Hematopoietic multipotent progenitor cell treated with erythropoietin and hydrocortisone succinate and interleukin-3 and kit ligand, for 4 days (in vitro differentiated cells): ENCODE data around the gene PTH2.
"Not testable (repeated sequence)": the region's sequence is repeated elsewhere in the genome, so short reads cannot be mapped to it uniquely, and the experiment has no call there.

Experiments used
- DNase-seq: peaks from one replicate; pipeline ENCODE4 v3.0.0-alpha.2; 2015

PTH2 gene, protein sequence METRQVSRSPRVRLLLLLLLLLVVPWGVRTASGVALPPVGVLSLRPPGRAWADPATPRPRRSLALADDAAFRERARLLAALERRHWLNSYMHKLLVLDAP

DNA sequence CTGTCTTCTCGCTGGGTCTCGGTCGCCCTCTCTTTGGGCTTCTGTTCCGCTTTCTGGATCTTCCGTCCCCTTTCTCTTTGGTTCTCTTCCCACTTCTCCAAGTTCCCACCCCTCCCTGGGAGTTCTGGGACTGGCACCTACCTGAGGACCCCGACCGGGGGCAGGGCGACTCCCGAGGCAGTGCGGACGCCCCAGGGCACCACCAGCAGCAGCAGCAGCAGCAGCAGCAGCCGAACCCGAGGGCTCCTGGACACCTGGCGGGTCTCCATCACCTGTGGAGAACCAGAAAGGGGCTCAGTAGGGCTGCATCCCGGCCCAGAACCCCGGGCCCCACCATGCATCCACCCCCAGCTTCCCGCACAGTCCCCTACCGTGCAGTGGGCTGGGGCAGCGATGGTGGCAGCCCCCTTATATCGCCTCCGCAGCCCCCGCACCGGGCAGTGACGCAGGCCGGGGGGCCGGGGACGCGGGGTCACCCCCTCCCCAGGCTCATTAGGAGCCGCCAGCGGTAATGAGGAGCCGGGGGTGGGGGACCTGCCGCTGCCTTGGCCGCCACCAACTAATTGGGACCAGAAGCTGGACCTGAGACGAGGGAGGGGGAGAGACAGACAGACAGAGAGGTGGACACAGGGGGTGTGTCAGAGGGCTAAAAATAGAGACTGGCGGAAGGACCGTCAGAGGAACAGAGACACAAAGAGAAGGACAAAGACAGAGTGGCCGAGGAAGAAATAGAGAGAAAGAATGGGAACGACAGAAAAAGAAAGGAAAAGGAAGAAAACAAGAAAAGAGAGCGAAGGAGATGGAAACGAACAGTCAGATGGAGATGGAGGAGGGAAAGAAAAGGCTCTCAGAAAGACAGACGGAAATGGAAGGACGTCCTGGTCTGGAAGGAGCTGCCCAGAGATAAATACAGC is at the start of gene PTH2:
Gene PTH2, minus strand, starts transcription at position 371 of the 914 bp plus-strand sequence. Its CDS starts 102 bp downstream, at position 269.
- no peak for DNase-seq

- DNase-seq = peak; percentile 46
These were observed 49.7 kb upstream of the PTH2 start for GRCh38 chr19:49472936-49473335.

GRCh38 chr19:49470615-49470978 is 47.4 kb upstream of the PTH2 start:
- DNase-seq = no peak

GRCh38 chr19:49469828-49470614 is 46.8 kb upstream of the PTH2 start:
- peak; percentile 90 for DNase-seq

GRCh38 chr19:49468746-49469447 is 45.7 kb upstream of the PTH2 start:
- peak; percentile 97 for DNase-seq

DNA sequence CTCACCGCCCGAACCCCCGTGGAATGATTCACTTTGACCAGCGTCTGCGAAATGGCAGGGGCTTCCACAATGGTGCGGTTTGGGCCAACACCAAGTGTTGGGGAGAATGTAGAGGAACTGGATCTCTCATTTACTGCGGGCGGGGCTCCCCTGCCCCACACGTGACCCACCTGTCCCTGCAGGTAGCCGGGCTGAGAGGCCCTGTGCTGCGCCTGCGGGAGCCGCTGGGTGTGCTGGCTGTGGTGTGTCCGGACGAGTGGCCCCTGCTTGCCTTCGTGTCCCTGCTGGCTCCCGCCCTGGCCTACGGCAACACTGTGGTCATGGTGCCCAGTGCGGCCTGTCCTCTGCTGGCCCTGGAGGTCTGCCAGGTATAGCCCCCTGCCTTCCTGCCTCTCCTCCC is 45.0 kb upstream of the PTH2 start:
- no peak for DNase-seq

DNA sequence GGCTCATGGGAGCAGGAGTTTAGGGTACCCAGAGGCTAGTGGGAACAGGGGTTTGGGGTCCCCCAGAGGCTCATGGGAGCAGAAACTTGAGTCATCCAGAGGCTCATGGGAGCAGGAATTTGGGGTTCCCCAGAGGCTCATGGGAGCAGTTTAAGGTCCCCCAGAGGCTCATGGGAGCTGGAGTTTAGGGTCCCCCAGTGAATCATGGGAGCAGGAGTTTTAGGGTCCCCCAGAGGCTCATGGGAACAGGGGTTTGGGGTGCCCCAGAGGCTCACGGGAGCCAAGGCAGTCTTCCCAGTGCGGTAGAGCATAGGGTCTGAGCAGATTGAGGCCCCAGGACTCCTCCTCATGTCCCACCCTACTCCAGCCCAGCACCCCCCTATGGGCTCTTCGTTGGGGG is 42.1 kb upstream of the PTH2 start:
- no peak for DNase-seq

DNA sequence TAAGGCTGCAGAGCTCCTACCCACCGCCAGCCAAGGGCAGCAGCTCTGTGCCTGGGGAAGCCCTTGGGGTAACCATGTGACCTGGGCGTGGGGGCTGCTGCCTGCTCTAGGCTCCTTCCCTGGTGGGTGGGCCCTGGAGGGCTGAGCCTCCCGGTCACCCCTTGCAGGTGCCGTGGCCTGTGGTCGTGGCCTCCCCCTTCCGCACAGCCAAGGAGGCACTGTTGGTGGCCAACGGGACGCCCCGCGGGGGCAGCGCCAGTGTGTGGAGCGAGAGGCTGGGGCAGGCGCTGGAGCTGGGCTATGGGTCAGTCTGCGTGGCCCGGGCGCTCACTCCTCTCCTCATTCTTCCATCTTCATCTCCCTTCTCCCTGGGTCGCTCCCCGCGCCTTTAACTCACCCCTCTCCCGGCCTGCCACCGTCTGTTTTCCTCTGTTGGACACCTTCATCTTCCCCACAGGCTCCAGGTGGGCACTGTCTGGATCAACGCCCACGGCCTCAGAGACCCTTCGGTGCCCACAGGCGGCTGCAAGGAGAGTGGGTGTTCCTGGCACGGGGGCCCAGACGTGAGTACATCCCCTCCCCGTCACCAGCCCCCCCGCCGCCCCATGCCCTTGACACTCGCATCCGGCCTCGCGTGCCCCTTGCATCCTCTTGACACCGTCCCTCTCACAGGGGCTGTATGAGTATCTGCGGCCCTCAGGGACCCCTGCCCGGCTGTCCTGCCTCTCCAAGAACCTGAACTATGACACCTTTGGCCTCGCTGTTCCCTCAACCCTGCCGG is 40.9 kb upstream of the PTH2 start:
- no peak for DNase-seq

- no peak for DNase-seq
These were observed 39.3 kb upstream of the PTH2 start for GRCh38 chr19:49462492-49462891.

DNA sequence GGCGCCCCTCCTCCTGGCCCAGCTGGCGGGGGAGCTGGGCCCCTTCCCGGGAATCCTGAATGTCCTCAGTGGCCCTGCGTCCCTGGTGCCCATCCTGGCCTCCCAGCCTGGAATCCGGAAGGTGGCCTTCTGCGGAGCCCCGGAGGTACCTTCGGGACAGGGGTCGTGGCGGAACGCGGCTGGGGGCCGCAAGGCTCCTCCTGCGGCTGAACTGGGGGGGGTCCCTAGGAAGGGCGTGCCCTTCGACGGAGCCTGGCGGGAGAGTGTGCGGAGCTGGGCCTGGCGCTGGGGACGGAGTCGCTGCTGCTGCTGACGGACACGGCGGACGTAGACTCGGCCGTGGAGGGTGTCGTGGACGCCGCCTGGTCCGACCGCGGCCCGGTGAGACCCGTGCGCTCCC is 38.4 kb upstream of the PTH2 start:
- DNase-seq = no peak

DNA sequence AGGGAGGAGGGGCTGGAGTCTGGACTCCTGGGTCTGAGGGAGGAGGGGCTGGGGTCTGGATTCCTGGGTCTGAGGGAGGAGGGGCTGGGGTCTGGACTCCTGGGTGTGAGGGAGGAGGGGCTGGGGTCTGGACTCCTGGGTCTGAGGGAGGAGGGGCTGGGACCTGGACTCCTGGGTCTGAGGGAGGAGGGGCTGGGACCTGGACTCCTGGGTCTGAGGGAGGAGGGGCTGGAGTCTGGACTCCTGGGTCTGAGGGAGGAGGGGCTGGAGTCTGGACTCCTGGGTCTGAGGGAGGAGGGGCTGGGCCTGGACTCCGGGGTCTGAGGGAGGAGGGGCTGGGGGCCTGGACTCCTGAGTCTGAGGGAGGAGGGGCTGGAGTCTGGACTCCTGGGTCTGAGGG is 37.9 kb upstream of the PTH2 start:
- not testable (repeated sequence) for DNase-seq

DNA sequence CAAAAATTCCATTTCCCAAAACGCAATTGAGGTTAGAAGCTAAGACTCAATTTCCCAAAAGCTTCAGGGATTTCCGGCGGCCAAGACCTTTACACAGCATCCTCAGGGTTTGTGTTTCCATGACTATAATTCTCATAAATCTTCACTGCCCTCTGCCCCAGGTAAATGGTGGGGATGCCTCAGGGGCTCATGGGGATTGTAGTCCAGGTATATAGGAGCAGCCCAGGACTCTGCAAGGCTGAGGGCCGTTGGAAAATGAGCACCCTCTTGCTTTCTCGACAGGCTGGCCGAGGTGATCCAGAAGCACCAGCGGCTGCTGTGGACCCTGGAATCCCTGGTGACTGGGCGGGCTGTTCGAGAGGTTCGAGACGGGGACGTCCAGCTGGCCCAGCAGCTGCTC is 36.1 kb upstream of the PTH2 start:
- no peak for DNase-seq

DNA sequence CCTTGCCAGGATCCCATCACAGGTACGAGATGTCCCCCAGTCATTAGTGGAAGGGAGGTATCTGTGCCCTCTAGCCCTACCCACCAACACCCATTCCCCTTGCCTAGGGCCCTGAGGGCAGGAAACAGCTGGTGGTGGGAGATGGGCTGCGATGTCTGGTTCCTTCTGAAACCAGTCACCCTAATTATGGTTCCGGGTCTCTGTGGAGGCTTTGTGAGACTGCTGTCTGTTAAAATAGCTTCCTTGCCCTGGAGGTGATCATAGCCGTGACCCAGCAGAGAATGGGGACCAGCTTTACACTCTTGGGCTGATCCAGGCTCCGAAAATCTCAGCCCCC is 35.3 kb upstream of the PTH2 start:
- DNase-seq = no peak

DNA sequence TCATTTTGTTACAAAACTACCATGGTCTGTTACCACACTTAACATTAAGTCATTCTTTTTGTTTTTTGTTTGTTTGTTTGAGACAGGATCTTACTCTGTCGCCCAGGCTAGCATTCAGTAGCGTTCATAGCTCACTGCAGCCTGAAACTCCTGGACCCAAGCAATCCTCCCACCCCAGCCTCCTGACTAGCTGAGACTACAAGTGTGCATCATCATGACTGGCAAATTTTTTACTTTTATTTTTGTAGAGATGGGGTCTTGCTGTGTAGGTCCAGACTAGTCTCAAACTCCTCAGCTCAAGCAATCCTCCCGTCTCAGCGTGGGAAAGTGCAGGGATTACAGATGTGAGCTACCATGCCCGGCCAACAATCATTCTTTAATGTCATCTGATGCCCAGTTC is 33.1 kb upstream of the PTH2 start:
- DNase-seq = no peak

- no peak for DNase-seq
These were observed 32.5 kb upstream of the PTH2 start for GRCh38 chr19:49455773-49456172.

- peak; percentile 50 for DNase-seq
These were observed 30.6 kb upstream of the PTH2 start for GRCh38 chr19:49453757-49454240.

- DNase-seq = peak; percentile 99
These were observed 29.9 kb upstream of the PTH2 start, which contains the start of gene ALDH16A1 for GRCh38 chr19:49453013-49453756. ALDH16A1 (plus strand) TSS chr19:49453225; CDS start chr19:49453332, 107 bp downstream.

DNA sequence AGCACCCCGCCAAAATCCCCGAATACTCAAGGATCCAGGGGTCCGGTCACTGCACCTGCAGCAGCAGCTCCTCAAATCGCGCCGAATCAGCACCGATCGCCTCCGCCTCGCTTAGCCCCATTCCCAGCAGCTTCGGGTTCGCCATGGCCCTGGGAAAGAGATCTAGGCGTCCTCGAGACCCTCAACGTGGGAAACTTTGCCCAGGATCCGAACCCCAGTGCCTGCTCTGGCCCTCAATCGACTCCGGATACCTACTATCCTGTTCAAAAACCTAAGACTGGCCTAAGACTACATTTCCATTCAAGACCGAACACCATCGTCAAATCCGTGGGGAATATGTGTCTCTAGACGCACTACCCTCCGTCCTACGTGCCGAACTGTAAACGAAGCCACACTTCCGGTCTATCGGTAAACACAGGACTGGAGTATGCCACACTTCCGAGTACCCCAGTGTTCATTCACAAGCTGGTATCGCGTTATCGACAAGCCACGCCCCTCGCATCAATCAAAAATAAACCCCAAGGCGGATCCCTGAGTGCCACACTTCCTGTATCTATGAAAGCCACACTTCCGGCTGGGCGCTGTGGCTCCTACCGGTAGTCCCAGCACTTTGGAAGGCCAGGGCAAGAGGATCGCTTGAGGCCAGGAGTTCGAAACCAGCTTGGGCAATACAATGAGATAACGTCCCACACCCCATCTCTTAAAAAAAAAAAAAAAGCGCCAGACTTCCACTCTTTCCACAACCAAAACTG is 28.4 kb upstream of the PTH2 start, which contains the start of gene PIH1D1:
Gene PIH1D1, minus strand, starts transcription at position 385 of the 752 bp plus-strand sequence. Its CDS starts 240 bp downstream, at position 145.
- DNase-seq = peak; percentile 100

- no peak for DNase-seq
These were observed 27.2 kb upstream of the PTH2 start for GRCh38 chr19:49450405-49450804.

DNA sequence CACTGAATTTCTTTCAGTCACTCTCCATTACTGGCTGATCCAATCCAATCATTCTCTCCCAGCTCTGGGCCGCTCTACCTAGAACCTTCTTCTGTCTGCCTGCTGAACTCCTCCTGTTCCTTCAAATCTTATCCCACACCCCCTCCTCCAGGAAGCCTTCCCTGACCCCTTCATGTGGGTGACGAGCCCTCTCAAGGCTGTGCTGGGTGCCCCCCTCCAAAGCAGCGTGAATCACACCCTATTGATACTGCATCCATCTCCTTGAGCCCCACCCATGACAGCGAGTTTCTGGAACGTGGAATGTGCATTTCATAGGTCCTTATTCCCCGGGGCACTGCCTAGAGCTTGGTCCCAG is 25.2 kb upstream of the PTH2 start:
- no peak for DNase-seq
